ENCODE data around the gene AKAP6. TPM values are rescaled to one million over a fixed set of nuclear protein-coding genes. Genes with fewer than 3 reads are reported as not detected.

The AKAP6 gene
- total and polyA plus RNA-seq, 2 experiments from 2014 or later, result 0.38 to 0.42 TPM

DNA sequence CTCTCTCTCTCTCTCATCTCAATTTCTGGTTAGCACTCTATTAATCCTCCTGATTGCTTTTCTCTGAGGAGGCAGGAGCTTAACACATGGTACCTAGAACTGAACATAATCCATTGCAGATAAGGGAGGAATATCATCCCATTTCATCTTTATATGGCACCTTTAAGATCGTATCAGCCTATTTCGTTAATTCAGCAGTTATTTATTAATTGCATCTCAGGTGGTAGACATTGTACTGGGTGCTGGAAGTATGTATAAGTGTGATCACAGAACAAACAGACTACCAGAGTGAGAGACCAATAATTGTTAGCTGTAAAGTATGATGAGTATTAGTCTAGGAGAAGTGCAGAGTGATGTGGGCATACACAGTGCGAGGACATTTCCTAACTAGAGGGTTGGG is 39.0 kb downstream of the AKAP6 start:
- no peaks in the 10 kb centered on the region for H3K36me3 Mint-ChIP-seq (ENCODE audit: low read depth)
- no peaks in the 10 kb centered on the region for H3K79me2 ChIP-seq (replicated peaks; ENCODE audit: insufficient read depth)
- no peaks in the 10 kb centered on the region for H3K27me3 Mint-ChIP-seq (ENCODE audit: insufficient read depth, low read depth, poor library complexity)
- H3F3A ChIP-seq (replicated peaks; ENCODE audit: low read depth), result no peaks in the 10 kb centered on the region
- DNase-seq (ENCODE audit: low spot score), result no peak
- no peak for TF ChIP-seq STAT1 (IDR thresholded peaks at IDR 0.05; ENCODE audit: unreplicated experiment)
- no peak for TF ChIP-seq JUNB (IDR thresholded peaks at IDR 0.05; ENCODE audit: unreplicated experiment)
- no peak for TF ChIP-seq POLR2AphosphoS5 (IDR thresholded peaks at IDR 0.05; ENCODE audit: low read depth)
- TF ChIP-seq NANOG (IDR thresholded peaks at IDR 0.05; ENCODE audit: borderline replicate concordance), result no peak
- TF ChIP-seq, protein P1, sequence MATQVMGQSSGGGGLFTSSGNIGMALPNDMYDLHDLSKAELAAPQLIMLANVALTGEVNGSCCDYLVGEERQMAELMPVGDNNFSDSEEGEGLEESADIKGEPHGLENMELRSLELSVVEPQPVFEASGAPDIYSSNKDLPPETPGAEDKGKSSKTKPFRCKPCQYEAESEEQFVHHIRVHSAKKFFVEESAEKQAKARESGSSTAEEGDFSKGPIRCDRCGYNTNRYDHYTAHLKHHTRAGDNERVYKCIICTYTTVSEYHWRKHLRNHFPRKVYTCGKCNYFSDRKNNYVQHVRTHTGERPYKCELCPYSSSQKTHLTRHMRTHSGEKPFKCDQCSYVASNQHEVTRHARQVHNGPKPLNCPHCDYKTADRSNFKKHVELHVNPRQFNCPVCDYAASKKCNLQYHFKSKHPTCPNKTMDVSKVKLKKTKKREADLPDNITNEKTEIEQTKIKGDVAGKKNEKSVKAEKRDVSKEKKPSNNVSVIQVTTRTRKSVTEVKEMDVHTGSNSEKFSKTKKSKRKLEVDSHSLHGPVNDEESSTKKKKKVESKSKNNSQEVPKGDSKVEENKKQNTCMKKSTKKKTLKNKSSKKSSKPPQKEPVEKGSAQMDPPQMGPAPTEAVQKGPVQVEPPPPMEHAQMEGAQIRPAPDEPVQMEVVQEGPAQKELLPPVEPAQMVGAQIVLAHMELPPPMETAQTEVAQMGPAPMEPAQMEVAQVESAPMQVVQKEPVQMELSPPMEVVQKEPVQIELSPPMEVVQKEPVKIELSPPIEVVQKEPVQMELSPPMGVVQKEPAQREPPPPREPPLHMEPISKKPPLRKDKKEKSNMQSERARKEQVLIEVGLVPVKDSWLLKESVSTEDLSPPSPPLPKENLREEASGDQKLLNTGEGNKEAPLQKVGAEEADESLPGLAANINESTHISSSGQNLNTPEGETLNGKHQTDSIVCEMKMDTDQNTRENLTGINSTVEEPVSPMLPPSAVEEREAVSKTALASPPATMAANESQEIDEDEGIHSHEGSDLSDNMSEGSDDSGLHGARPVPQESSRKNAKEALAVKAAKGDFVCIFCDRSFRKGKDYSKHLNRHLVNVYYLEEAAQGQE (IDR thresholded peaks at IDR 0.05; ENCODE audit: unreplicated experiment), result no peak
- TF ChIP-seq ZNF114 (CRISPR knock-in tag; IDR thresholded peaks at IDR 0.05), result no peak
- no peaks in the 10 kb centered on the region for H3K27me3 ChIP-seq (ENCODE audit: insufficient read depth)
- H2AFZ ChIP-seq, result 0 out of 2 replicates have a peak overlapping the region, but pooled peaks have one; percentile 13
- H3K4me1 Mint-ChIP-seq, result peaks cover 21% of the 10 kb centered on the region
- no peak overlapping the region for H3K27ac ChIP-seq (ENCODE audit: low read depth)
- H3K4me1 ChIP-seq (ENCODE audit: insufficient read depth), result peaks cover 28% of the 10 kb centered on the region
- H3K36me3 ChIP-seq (ENCODE audit: insufficient read depth), result no peaks in the 10 kb centered on the region
- H3K9me2 ChIP-seq (ENCODE audit: insufficient read depth), result peaks cover 6% of the 10 kb centered on the region; the same call in 1 of the 2 replicates
- no peak overlapping the region for H3K4me2 ChIP-seq
- H4K20me1 ChIP-seq (replicated peaks; ENCODE audit: insufficient read depth), result no peaks in the 10 kb centered on the region; the same call in 1 of the 2 replicates
- no peak overlapping the region for H3K27ac Mint-ChIP-seq
- no peak overlapping the region for H3K4me3 Mint-ChIP-seq
- no peak overlapping the region for H3K4me3 ChIP-seq
- no peak for ATAC-seq
- H3K9me3 Mint-ChIP-seq, result no peaks in the 10 kb centered on the region

DNA sequence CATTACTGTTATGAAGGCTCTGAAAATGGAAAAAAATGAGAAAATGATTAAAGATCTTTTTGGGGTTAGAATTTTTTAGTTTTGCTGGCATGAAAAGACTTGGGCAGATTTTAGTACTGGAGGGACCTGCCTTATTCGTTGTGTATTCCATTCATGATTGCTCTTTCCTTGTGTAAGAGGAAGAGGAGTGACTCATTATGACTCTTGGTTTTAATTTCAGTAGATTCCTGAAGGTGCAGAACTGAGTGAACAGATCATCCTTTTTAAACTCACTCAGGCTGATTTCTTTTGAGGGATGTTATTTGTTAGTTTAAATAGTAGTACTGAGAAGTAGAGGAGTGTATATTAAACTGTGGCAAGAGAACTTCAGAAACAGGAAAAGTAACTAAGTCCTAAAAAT is 41.6 kb downstream of the AKAP6 start:
- no peak overlapping the region for H3K27ac Mint-ChIP-seq
- no peak for DNase-seq (ENCODE audit: low spot score)
- no peak overlapping the region for H2AFZ ChIP-seq
- H3K36me3 ChIP-seq (ENCODE audit: insufficient read depth), result no peaks in the 10 kb centered on the region
- H3K4me1 Mint-ChIP-seq, result peaks cover 13% of the 10 kb centered on the region
- peaks cover 6% of the 10 kb centered on the region; the same call in 1 of the 2 replicates for H3K9me2 ChIP-seq (ENCODE audit: insufficient read depth)
- H4K20me1 ChIP-seq (replicated peaks; ENCODE audit: insufficient read depth), result no peaks in the 10 kb centered on the region; the same call in 1 of the 2 replicates
- H3K27ac ChIP-seq (ENCODE audit: low read depth), result no peak overlapping the region
- no peak overlapping the region for H3K4me3 ChIP-seq
- peaks cover 19% of the 10 kb centered on the region for H3K4me1 ChIP-seq (ENCODE audit: insufficient read depth)
- no peaks in the 10 kb centered on the region for H3K79me2 ChIP-seq (replicated peaks; ENCODE audit: insufficient read depth)
- no peaks in the 10 kb centered on the region for H3K27me3 Mint-ChIP-seq (ENCODE audit: insufficient read depth, low read depth, poor library complexity)
- no peaks in the 10 kb centered on the region for H3F3A ChIP-seq (replicated peaks; ENCODE audit: low read depth)
- H3K27me3 ChIP-seq (ENCODE audit: insufficient read depth), result no peaks in the 10 kb centered on the region
- H3K4me2 ChIP-seq, result no peak overlapping the region
- no peak overlapping the region for H3K4me3 Mint-ChIP-seq
- no peak for ATAC-seq
- no peaks in the 10 kb centered on the region for H3K36me3 Mint-ChIP-seq (ENCODE audit: low read depth)
- H3K9me3 Mint-ChIP-seq, result no peaks in the 10 kb centered on the region
- TF ChIP-seq, protein P2, sequence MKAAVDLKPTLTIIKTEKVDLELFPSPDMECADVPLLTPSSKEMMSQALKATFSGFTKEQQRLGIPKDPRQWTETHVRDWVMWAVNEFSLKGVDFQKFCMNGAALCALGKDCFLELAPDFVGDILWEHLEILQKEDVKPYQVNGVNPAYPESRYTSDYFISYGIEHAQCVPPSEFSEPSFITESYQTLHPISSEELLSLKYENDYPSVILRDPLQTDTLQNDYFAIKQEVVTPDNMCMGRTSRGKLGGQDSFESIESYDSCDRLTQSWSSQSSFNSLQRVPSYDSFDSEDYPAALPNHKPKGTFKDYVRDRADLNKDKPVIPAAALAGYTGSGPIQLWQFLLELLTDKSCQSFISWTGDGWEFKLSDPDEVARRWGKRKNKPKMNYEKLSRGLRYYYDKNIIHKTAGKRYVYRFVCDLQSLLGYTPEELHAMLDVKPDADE (IDR thresholded peaks at IDR 0.05), result no peak
- TF ChIP-seq NANOG (IDR thresholded peaks at IDR 0.05; ENCODE audit: borderline replicate concordance), result no peak
- TF ChIP-seq, protein P3, sequence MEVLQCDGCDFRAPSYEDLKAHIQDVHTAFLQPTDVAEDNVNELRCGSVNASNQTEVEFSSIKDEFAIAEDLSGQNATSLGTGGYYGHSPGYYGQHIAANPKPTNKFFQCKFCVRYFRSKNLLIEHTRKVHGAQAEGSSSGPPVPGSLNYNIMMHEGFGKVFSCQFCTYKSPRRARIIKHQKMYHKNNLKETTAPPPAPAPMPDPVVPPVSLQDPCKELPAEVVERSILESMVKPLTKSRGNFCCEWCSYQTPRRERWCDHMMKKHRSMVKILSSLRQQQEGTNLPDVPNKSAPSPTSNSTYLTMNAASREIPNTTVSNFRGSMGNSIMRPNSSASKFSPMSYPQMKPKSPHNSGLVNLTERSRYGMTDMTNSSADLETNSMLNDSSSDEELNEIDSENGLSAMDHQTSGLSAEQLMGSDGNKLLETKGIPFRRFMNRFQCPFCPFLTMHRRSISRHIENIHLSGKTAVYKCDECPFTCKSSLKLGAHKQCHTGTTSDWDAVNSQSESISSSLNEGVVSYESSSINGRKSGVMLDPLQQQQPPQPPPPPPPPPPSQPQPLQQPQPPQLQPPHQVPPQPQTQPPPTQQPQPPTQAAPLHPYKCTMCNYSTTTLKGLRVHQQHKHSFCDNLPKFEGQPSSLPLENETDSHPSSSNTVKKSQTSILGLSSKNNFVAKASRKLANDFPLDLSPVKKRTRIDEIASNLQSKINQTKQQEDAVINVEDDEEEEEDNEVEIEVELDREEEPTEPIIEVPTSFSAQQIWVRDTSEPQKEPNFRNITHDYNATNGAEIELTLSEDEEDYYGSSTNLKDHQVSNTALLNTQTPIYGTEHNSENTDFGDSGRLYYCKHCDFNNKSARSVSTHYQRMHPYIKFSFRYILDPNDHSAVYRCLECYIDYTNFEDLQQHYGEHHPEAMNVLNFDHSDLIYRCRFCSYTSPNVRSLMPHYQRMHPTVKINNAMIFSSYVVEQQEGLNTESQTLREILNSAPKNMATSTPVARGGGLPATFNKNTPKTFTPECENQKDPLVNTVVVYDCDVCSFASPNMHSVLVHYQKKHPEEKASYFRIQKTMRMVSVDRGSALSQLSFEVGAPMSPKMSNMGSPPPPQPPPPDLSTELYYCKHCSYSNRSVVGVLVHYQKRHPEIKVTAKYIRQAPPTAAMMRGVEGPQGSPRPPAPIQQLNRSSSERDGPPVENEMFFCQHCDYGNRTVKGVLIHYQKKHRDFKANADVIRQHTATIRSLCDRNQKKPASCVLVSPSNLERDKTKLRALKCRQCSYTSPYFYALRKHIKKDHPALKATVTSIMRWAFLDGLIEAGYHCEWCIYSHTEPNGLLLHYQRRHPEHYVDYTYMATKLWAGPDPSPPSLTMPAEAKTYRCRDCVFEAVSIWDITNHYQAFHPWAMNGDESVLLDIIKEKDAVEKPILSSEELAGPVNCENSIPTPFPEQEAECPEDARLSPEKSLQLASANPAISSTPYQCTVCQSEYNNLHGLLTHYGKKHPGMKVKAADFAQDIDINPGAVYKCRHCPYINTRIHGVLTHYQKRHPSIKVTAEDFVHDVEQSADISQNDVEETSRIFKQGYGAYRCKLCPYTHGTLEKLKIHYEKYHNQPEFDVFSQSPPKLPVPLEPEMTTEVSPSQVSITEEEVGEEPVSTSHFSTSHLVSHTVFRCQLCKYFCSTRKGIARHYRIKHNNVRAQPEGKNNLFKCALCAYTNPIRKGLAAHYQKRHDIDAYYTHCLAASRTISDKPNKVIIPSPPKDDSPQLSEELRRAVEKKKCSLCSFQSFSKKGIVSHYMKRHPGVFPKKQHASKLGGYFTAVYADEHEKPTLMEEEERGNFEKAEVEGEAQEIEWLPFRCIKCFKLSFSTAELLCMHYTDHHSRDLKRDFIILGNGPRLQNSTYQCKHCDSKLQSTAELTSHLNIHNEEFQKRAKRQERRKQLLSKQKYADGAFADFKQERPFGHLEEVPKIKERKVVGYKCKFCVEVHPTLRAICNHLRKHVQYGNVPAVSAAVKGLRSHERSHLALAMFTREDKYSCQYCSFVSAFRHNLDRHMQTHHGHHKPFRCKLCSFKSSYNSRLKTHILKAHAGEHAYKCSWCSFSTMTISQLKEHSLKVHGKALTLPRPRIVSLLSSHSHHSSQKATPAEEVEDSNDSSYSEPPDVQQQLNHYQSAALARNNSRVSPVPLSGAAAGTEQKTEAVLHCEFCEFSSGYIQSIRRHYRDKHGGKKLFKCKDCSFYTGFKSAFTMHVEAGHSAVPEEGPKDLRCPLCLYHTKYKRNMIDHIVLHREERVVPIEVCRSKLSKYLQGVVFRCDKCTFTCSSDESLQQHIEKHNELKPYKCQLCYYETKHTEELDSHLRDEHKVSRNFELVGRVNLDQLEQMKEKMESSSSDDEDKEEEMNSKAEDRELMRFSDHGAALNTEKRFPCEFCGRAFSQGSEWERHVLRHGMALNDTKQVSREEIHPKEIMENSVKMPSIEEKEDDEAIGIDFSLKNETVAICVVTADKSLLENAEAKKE (CRISPR knock-in tag; IDR thresholded peaks at IDR 0.05), result no peak
- TF ChIP-seq ZNF331 (CRISPR knock-in tag; IDR thresholded peaks at IDR 0.05; ENCODE audit: low read depth), result no peak
- no peak for TF ChIP-seq POLR2AphosphoS5 (IDR thresholded peaks at IDR 0.05; ENCODE audit: low read depth)
- TF ChIP-seq ZNF114 (CRISPR knock-in tag; IDR thresholded peaks at IDR 0.05), result no peak
- TF ChIP-seq JUNB (IDR thresholded peaks at IDR 0.05; ENCODE audit: unreplicated experiment), result no peak

Measured in GM23338 (cell line).